ENCODE data around the gene ATP12A.

Gene ATP12A

DNA sequence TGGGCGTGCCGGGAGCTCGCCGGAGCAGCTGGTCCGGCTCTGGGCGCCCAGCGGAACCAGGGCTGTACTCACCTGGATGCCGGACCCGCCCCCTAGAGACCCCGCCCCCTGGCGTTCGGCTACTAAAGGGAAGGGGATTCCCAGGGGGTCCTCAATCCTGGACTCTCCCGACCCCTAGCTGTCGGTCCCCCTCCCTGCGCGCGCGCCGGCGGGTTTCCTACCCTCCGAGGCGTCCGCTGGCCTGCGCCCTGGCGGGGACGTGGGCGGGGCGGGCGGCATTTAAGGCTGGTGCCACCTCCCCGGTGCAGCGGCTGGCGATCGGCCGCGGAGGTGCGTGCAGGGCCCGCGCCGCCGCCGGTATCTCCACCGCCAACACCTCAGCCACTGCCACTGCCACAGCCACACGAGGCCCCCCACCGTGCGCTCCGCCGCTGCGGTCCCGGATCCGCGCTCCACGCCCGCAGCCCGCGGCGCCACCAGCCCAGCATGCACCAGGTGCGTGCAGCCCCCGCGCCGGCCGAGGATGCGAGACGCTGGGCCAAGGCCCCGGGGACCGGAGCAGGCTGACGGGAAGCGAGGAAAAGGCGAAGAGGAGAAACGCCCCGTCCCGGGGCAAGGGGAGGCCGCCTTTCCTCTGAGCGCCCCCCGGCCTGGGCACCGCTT is at the start of gene ATP12A:
TSS of gene ATP12A (plus strand) at position 151 of the 663 bp plus-strand sequence. CDS start at position 487, 336 bp downstream.
- Histone ChIP-seq H3K4me3 (ENCODE audit: low read length) (no peak within 1 kb of the TSS), H2AFZ (ENCODE audit: low read depth, low read length) (peak within 1 kb of the TSS; percentile 31), H3K9me3 (ENCODE audit: low read length) (no peaks in the 10 kb centered on the region), H3K4me1 (ENCODE audit: insufficient read depth, low read length) (peaks cover 20% of the 10 kb centered on the region), H3K27me3 (ENCODE audit: insufficient read depth, low read length) (peaks cover 39% of the 10 kb centered on the region), H3K36me3 (ENCODE audit: insufficient read depth, low read length) (no peaks in the 10 kb centered on the region)

DNA sequence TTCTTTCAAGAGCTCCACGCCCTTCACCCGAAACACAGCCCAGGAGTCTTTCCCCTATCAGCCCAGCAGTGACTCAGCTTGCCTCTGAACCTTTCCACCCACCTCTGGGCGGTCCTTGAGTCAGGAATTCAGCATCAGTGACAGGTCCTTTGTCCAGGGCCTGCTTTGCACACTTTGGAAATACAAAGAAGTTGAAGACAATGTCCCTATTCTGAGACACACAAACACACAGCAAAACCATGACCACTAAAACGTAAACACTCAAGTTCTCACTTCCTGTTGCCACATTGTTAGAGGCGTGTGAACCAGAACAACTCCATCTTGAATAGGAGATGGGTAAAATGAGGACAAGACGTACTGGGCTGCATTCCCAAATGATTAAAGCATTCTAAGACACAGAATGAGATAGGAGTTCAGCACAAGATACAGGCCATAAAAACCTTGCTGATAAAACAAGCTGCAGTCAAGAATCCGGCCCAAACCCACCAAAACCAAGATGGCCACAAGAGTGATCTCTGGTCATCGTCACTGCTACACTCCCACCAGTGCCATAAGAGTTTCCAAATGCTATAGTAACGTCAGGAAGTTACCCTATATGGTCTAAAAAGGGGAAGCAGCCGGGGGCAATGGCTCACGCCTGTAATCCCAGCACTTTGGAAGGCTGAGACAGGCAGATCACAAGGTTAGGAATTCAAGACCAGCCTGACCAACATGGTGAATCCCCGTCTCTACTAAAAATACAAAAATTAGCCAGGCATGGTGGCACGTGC is 49.2 kb upstream of the ATP12A start:
- Histone ChIP-seq H3K36me3 (ENCODE audit: insufficient read depth, low read length) (no peaks in the 10 kb centered on the region), H3K27me3 (ENCODE audit: insufficient read depth, low read length) (no peaks in the 10 kb centered on the region), H3K9me3 (ENCODE audit: low read length) (no peaks in the 10 kb centered on the region), H2AFZ (ENCODE audit: low read depth, low read length) (no peak overlapping the region), H3K4me1 (ENCODE audit: insufficient read depth, low read length) (peaks cover 13% of the 10 kb centered on the region), H3K4me3 (ENCODE audit: low read length) (no peak overlapping the region)

DNA sequence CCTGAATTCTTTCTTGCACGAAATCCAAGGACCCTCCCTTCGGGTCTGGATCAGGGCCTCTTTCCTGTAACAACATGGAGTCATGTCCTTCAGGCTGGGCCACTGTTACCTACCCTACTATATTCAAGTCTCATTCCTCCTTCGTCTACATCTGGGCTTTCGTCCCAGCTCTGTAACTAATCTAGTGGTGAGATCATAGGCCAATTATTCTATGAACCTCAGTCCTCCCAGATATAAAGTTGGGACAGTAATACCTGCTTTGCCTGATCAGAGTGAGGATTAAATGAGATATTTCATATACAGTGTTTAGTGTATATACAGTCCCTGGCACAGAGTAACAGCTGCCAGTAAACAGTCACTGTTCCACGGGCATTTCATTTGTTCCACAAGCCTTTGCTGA is 48.3 kb upstream of the ATP12A start:
- no peaks in the 10 kb centered on the region for H3K9me3 ChIP-seq (ENCODE audit: low read length)
- H3K27me3 ChIP-seq (ENCODE audit: insufficient read depth, low read length) = no peaks in the 10 kb centered on the region
- H3K4me1 ChIP-seq (ENCODE audit: insufficient read depth, low read length) = peaks cover 13% of the 10 kb centered on the region
- H3K4me3 ChIP-seq (ENCODE audit: low read length) = no peak overlapping the region
- no peak overlapping the region for H2AFZ ChIP-seq (ENCODE audit: low read depth, low read length)
- no peaks in the 10 kb centered on the region for H3K36me3 ChIP-seq (ENCODE audit: insufficient read depth, low read length)

GRCh38 chr13:24632382-24633121 is 47.7 kb upstream of the ATP12A start:
- H3K27me3 ChIP-seq (ENCODE audit: insufficient read depth, low read length) = no peaks in the 10 kb centered on the region
- no peaks in the 10 kb centered on the region for H3K9me3 ChIP-seq (ENCODE audit: low read length)
- peaks cover 13% of the 10 kb centered on the region for H3K4me1 ChIP-seq (ENCODE audit: insufficient read depth, low read length)
- H2AFZ ChIP-seq (ENCODE audit: low read depth, low read length) = no peak overlapping the region
- no peaks in the 10 kb centered on the region for H3K36me3 ChIP-seq (ENCODE audit: insufficient read depth, low read length)
- no peak overlapping the region for H3K4me3 ChIP-seq (ENCODE audit: low read length)

DNA sequence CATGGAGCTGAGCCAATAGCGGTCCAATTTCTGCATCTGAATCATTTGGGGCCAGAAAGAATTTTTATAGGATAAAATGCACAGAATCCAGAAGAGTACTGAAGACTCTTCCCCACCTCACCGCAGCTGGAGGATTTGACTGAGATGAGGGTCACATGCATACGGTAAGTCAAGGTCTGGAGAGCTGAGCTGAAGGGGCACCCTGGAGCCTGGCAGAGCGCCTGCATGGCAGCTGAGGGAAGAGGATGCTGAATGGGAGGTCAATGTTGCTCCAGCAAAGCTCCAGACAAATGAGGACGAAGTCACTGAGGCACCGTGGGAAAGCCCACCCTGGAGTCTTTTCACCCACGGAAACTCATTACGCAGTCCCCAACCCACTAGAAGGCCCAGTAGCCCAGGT is 43.4 kb upstream of the ATP12A start:
- Histone ChIP-seq H3K4me3 (ENCODE audit: low read length) (no peak overlapping the region), H3K27me3 (ENCODE audit: insufficient read depth, low read length) (no peaks in the 10 kb centered on the region), H3K36me3 (ENCODE audit: insufficient read depth, low read length) (no peaks in the 10 kb centered on the region), H2AFZ (ENCODE audit: low read depth, low read length) (no peak overlapping the region), H3K9me3 (ENCODE audit: low read length) (no peaks in the 10 kb centered on the region), H3K4me1 (ENCODE audit: insufficient read depth, low read length) (no peaks in the 10 kb centered on the region)

DNA sequence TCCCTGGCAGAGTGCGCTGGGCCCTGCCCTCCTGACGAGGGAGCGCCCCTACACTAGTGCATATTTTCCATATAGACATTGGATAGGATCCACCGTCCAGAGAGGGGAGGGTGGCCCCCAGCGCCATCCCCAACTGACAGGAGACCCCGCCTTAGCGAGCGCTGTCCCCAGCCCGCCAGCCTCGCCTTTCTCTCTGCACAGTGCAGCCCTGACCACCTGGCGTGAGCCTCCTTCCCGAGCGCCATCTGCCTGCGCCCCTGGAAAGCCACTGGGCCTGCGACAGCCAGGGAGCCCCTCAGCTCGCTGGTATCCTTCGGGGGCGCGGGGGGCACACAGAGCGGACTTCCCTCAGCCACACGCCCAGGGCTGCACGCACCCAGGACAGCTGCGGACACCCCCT is 42.1 kb upstream of the ATP12A start:
- Histone ChIP-seq H3K27me3 (ENCODE audit: insufficient read depth, low read length) (no peaks in the 10 kb centered on the region), H3K9me3 (ENCODE audit: low read length) (no peaks in the 10 kb centered on the region), H3K36me3 (ENCODE audit: insufficient read depth, low read length) (no peaks in the 10 kb centered on the region), H2AFZ (ENCODE audit: low read depth, low read length) (no peak overlapping the region), H3K4me3 (ENCODE audit: low read length) (no peak overlapping the region), H3K4me1 (ENCODE audit: insufficient read depth, low read length) (no peaks in the 10 kb centered on the region)

GRCh38 chr13:24640752-24641151 is 39.5 kb upstream of the ATP12A start:
- Histone ChIP-seq H3K36me3 (ENCODE audit: insufficient read depth, low read length) (no peaks in the 10 kb centered on the region), H3K27me3 (ENCODE audit: insufficient read depth, low read length) (no peaks in the 10 kb centered on the region), H3K4me3 (ENCODE audit: low read length) (no peak overlapping the region), H3K9me3 (ENCODE audit: low read length) (no peaks in the 10 kb centered on the region), H3K4me1 (ENCODE audit: insufficient read depth, low read length) (no peaks in the 10 kb centered on the region), H2AFZ (ENCODE audit: low read depth, low read length) (no peak overlapping the region)

GRCh38 chr13:24642219-24642618 is 38.0 kb upstream of the ATP12A start:
- Histone ChIP-seq H3K27me3 (ENCODE audit: insufficient read depth, low read length) (no peaks in the 10 kb centered on the region), H2AFZ (ENCODE audit: low read depth, low read length) (no peak overlapping the region)

GRCh38 chr13:24644036-24644435 is 36.2 kb upstream of the ATP12A start:
- no peak overlapping the region for H2AFZ ChIP-seq (ENCODE audit: low read depth, low read length)
- H3K9me3 ChIP-seq (ENCODE audit: low read length) = no peaks in the 10 kb centered on the region
- no peaks in the 10 kb centered on the region for H3K36me3 ChIP-seq (ENCODE audit: insufficient read depth, low read length)
- no peaks in the 10 kb centered on the region for H3K27me3 ChIP-seq (ENCODE audit: insufficient read depth, low read length)
- no peak overlapping the region for H3K4me3 ChIP-seq (ENCODE audit: low read length)
- no peaks in the 10 kb centered on the region for H3K4me1 ChIP-seq (ENCODE audit: insufficient read depth, low read length)

More at GRCh38 chr13:24642219-24642618, 38.0 kb upstream of the ATP12A start:
- H3K36me3 ChIP-seq (ENCODE audit: insufficient read depth, low read length) = no peaks in the 10 kb centered on the region
- H3K9me3 ChIP-seq (ENCODE audit: low read length) = no peaks in the 10 kb centered on the region
- H3K4me3 ChIP-seq (ENCODE audit: low read length) = no peak overlapping the region
- H3K4me1 ChIP-seq (ENCODE audit: insufficient read depth, low read length) = no peaks in the 10 kb centered on the region

DNA sequence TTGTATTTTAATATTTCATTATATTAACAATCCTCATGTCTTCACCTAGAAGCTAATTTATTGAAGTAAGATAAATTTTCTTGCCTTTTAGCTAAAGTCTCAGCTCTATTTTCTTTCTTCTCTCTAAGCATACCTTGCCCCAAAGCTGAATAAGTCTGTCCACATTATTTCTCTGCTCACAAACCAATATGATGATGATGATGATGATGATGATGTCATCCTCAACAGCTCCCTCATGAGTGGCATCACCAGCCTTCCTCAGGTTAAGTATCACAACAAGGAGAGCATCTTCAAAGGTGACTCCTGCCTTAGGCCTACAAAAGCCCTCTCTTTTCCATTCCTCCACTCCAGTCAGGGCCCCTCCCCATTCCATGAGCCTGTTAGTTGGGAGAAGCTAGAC is 31.9 kb upstream of the ATP12A start:
- Histone ChIP-seq H3K27me3 (ENCODE audit: insufficient read depth, low read length) (no peaks in the 10 kb centered on the region), H3K36me3 (ENCODE audit: insufficient read depth, low read length) (no peaks in the 10 kb centered on the region), H3K9me3 (ENCODE audit: low read length) (no peaks in the 10 kb centered on the region), H2AFZ (ENCODE audit: low read depth, low read length) (no peak overlapping the region), H3K4me3 (ENCODE audit: low read length) (no peak overlapping the region), H3K4me1 (ENCODE audit: insufficient read depth, low read length) (no peaks in the 10 kb centered on the region)

- H3K9me3 ChIP-seq (ENCODE audit: low read length) = no peaks in the 10 kb centered on the region
- no peak overlapping the region for H3K4me3 ChIP-seq (ENCODE audit: low read length)
- H3K36me3 ChIP-seq (ENCODE audit: insufficient read depth, low read length) = no peaks in the 10 kb centered on the region
- no peak overlapping the region for H2AFZ ChIP-seq (ENCODE audit: low read depth, low read length)
- H3K27me3 ChIP-seq (ENCODE audit: insufficient read depth, low read length) = no peaks in the 10 kb centered on the region
- H3K4me1 ChIP-seq (ENCODE audit: insufficient read depth, low read length) = no peaks in the 10 kb centered on the region
Observed at GRCh38 chr13:24648983-24649687, 31.1 kb upstream of the ATP12A start.

GRCh38 chr13:24649688-24650043 is 30.5 kb upstream of the ATP12A start:
- Histone ChIP-seq H2AFZ (ENCODE audit: low read depth, low read length) (no peak overlapping the region), H3K4me1 (ENCODE audit: insufficient read depth, low read length) (no peaks in the 10 kb centered on the region), H3K27me3 (ENCODE audit: insufficient read depth, low read length) (no peaks in the 10 kb centered on the region), H3K36me3 (ENCODE audit: insufficient read depth, low read length) (no peaks in the 10 kb centered on the region), H3K9me3 (ENCODE audit: low read length) (no peaks in the 10 kb centered on the region), H3K4me3 (ENCODE audit: low read length) (no peak overlapping the region)

GRCh38 chr13:24650161-24650560 is 30.0 kb upstream of the ATP12A start:
- Histone ChIP-seq H3K9me3 (ENCODE audit: low read length) (no peaks in the 10 kb centered on the region), H3K27me3 (ENCODE audit: insufficient read depth, low read length) (no peaks in the 10 kb centered on the region), H3K4me3 (ENCODE audit: low read length) (no peak overlapping the region), H2AFZ (ENCODE audit: low read depth, low read length) (no peak overlapping the region), H3K36me3 (ENCODE audit: insufficient read depth, low read length) (no peaks in the 10 kb centered on the region), H3K4me1 (ENCODE audit: insufficient read depth, low read length) (no peaks in the 10 kb centered on the region)

Measured in neuron (in vitro differentiated cells).